Keratinocyte (primary cell): ENCODE data around the gene NCK2.

Experiments
- EZH2 ChIP-seq: IDR thresholded peaks from one replicate; pipeline ENCODE4 v1.6.1; 2012; ENCODE audit warnings: inconsistent platforms, mild to moderate bottlenecking, low read length, moderate library complexity
- TF ChIP-seq, protein P1 (sequence below), 3 experiments: IDR thresholded peaks in 1 of 3; conservative IDR thresholded peaks in 1 of 3; optimal IDR thresholded peaks in 1 of 3; 2 replicates in 2 of 3; 3 replicates in 1 of 3; pipeline versions ENCODE3 to v1.5.1; 2011; ENCODE audit warnings: low read length in 3 of 3, mild to moderate bottlenecking in 3 of 3, moderate library complexity in 2 of 3, control low read depth in 1 of 3, inconsistent platforms in 1 of 3; ENCODE audit not compliant: insufficient read depth in 2 of 3; ENCODE audit errors: extremely low read depth in 1 of 3

DNA sequence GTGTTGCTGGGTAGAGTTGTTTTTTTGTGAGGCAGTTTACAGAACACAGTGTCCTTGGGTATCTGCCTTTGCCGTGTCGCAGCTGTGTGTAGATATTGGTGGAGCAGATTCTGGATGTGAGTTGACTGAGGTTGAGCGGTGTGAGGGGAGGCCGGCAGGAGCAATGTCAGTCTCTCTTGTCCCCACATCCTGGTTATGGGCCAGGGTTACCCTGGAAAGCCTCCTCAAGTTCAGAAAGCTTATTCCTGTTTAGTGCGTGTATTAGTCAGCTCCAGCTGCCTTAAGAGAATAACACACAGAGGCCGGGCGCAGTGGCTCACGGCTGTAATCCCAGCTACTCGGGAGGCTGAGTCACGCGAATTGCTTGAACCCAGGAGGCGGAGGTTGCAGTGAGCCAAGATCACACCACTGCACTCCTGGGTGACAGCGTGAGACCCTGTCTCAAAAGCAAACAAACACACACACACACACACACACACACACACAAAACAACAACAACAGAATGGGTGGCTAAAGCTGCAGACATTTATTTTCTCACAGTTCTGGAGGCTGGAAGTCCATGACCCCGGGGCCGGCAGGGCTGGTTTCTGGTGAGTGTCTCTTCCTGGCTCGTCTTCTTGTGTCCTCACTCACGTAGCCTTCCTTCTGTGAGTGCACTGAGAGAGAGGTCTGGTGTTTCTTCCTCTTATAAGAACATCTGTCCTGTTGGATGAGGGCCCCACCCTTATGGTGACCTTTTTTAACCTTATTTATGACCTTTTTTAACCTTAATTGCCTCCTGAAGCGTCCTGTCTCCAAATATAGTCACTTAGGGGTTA lies 5.1 kb downstream of the NCK2 start:
- TF ChIP-seq, protein P1, sequence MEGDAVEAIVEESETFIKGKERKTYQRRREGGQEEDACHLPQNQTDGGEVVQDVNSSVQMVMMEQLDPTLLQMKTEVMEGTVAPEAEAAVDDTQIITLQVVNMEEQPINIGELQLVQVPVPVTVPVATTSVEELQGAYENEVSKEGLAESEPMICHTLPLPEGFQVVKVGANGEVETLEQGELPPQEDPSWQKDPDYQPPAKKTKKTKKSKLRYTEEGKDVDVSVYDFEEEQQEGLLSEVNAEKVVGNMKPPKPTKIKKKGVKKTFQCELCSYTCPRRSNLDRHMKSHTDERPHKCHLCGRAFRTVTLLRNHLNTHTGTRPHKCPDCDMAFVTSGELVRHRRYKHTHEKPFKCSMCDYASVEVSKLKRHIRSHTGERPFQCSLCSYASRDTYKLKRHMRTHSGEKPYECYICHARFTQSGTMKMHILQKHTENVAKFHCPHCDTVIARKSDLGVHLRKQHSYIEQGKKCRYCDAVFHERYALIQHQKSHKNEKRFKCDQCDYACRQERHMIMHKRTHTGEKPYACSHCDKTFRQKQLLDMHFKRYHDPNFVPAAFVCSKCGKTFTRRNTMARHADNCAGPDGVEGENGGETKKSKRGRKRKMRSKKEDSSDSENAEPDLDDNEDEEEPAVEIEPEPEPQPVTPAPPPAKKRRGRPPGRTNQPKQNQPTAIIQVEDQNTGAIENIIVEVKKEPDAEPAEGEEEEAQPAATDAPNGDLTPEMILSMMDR (optimal IDR thresholded peaks at IDR 0.05 in 1 of 3, IDR thresholded peaks at IDR 0.05 in 1 of 3, conservative IDR thresholded peaks at IDR 0.05 in 1 of 3; ENCODE audit: extremely low read depth in 1 of 3, insufficient read depth in 2 of 3, low read length in 3 of 3), result no peak
- no peak for TF ChIP-seq EZH2
